Aortic smooth muscle cell (primary cell): ENCODE measurements around the gene OR13C2. TPM values are rescaled to one million over a fixed set of nuclear protein-coding genes. Genes with fewer than 3 reads are reported as not detected.

ENCODE experiments used
- total RNA-seq: library from RNA; depleted of rRNA; stranded (reverse); fragments of >200 nt; gene quantifications from 2 replicates; pipeline ENCODE4 v1.2.3, GENCODE V29; 2014

OR13C2 gene
- total RNA-seq: not detected in 2 replicates

GRCh38 chr9:104605527-104605926 lies at the start of gene OR13C2:
TSS of gene OR13C2 (minus strand) at chr9:104605627. CDS start at chr9:104605627, 0 bp downstream.

GRCh38 chr9:104618104-104618503 lies 12.7 kb upstream of the OR13C2 start, which contains the start of gene OR13C9:
TSS of gene OR13C9 (minus strand) at chr9:104618204. CDS start at chr9:104618204, 0 bp downstream.

GRCh38 chr9:104599313-104599712 lies 6.1 kb downstream of the OR13C2 start, which contains the start of gene OR13C5:
TSS of gene OR13C5 (minus strand) at chr9:104599413. CDS start at chr9:104599413, 0 bp downstream.

GRCh38 chr9:104568868-104569267 lies 36.6 kb downstream of the OR13C2 start, which contains the start of gene OR13C8:
TSS of gene OR13C8 (plus strand) at chr9:104569168. CDS start at chr9:104569168, 0 bp downstream.

Other genes with a start within 250 kb of the OR13C2 start
- gene OR13F1, start 101.4 kb downstream of the OR13C2 start, total RNA-seq: not detected in 2 replicates
- gene OR13C4, start 78.4 kb downstream of the OR13C2 start, total RNA-seq: not detected in 2 replicates
- gene OR13C3, start 68.8 kb downstream of the OR13C2 start, total RNA-seq: not detected in 2 replicates
- gene OR13C8, start 36.5 kb downstream of the OR13C2 start, total RNA-seq: not detected in 2 replicates
- gene OR13C5, start 6.2 kb downstream of the OR13C2 start, total RNA-seq: not detected in 2 replicates
- 0.06 TPM in 1 of 2 replicates, not detected in the other for gene OR13C9, start 12.6 kb upstream of the OR13C2 start, total RNA-seq
- gene OR13D1, start 88.9 kb upstream of the OR13C2 start, total RNA-seq: not detected in 2 replicates
- gene NIPSNAP3A, start 142.1 kb upstream of the OR13C2 start, total RNA-seq: 82.7 and 112 TPM in 2 replicates
- gene NIPSNAP3B, start 158.5 kb upstream of the OR13C2 start, total RNA-seq: 0.79 and 1.6 TPM in 2 replicates